Adrenal gland (tissue), 12 donors: ENCODE results near the gene KCNN3. TPM values are rescaled to one million over a fixed set of nuclear protein-coding genes. Genes with fewer than 3 reads are reported as not detected.
"Not testable (repeated sequence)": the region's sequence is repeated elsewhere in the genome, so short reads cannot be mapped to it uniquely, and the experiment has no call there.

Experiments
- DNase-seq, 7 donors: peaks; one replicate each; pipeline ENCODE4 v3.0.0-alpha.2; 2019 to 2020
- H3K27ac ChIP-seq, 5 donors: fragments of 200-600 bp; sonication (generic) in 4 of 5; 1 replicate in 3 of 5; 2 replicates in 2 of 5; pipeline versions ENCODE4 v1.5.1 to v1.8.0; 2016 to 2020; ENCODE audit warnings: mild to moderate bottlenecking in 1 of 5
- H3K27me3 ChIP-seq: fragments of 200-600 bp; 2 replicates; pipeline ENCODE4 v1.8.0; 2021
- H3K36me3 ChIP-seq, 2 donors: fragments of 200-600 bp; replicated peaks in 1 of 2; 1 replicate in 1 of 2; 2 replicates in 1 of 2; pipeline versions ENCODE4 v1.5.1 to v1.8.0; 2018 to 2022
- H3K4me1 ChIP-seq, 2 donors: fragments of 200-600 bp; replicated peaks in 1 of 2; 1 replicate in 1 of 2; 2 replicates in 1 of 2; pipeline versions ENCODE4 v1.5.1 to v1.8.0; 2018 to 2021
- H3K4me3 ChIP-seq, 4 donors: fragments of 200-600 bp; sonication (generic) in 3 of 4; one replicate each; pipeline ENCODE4 v1.5.1; 2016 to 2018
- H3K9me3 ChIP-seq, 3 donors: fragments of 200-600 bp; sonication (generic) in 1 of 3; replicated peaks in 1 of 3; 1 replicate in 2 of 3; 2 replicates in 1 of 3; pipeline versions ENCODE4 v1.5.1 to v1.8.0; 2016 to 2021
- POLR2A ChIP-seq, 2 donors: fragments of 450-650 bp; IDR thresholded peaks; one replicate each; pipeline ENCODE4 v1.6.1; 2017; ENCODE audit warnings: antibody characterized with exemption in 2 of 2, mild to moderate bottlenecking in 2 of 2, moderate library complexity in 1 of 2
- WGBS, 4 donors: extraction: QIAGEN DNeasy Blood & Tissue Kit in 2 of 4; methylation state at CpG; one replicate each; pipeline versions ENCODE4 v1.1.5 to v1.1.7; 2013 to 2017; 5-methylcytosine and 5-hydroxymethylcytosine counted together
- intact Hi-C, 2 donors: fragments of 100-400 bp; cut with DNase I; formaldehyde crosslinking; loops; one replicate each; pipeline versions ENCODE4 v1.14.1 to v1.15.0; 2022 to 2023
- polyA plus RNA-seq, 3 donors: library from polyadenylated mRNA; stranded (reverse); fragments of 200-250 nt in 2 of 3; fragments of 350-450 nt in 1 of 3; fragmentation: Illumina TruSeq in 1 of 3; extraction: RNeasy Lipid Tissue Mini Kit (QIAGEN cat#74804) in 1 of 3; gene quantifications; one replicate each; pipeline ENCODE4 v1.2.3, GENCODE V29; 2013 to 2014
- total RNA-seq, 9 donors: library from RNA; depleted of rRNA in 4 of 9; stranded (reverse); fragments of >200 nt in 4 of 9; fragments of 120-200 nt in 1 of 9; fragmentation: NEBNext Ultra II Directional in 1 of 9; extraction: Animal tissue kit (Norgen Biotek cat#: 25700) in 1 of 9; gene quantifications; one replicate each; pipeline versions ENCODE4 v1.1.0 to v1.2.4, GENCODE V29; 2013 to 2023
- TF ChIP-seq, protein P1 (sequence below), 6 experiments: fragments of 450-650 bp in 4 of 6; fragments of 200-600 bp in 2 of 6; sonication (generic) in 1 of 6; IDR thresholded peaks; 1 replicate in 5 of 6; 2 replicates in 1 of 6; pipeline versions ENCODE4 v1.5.1 to v1.8.0; 2016 to 2021; ENCODE audit warnings: antibody characterized with exemption in 6 of 6, mild to moderate bottlenecking in 2 of 6, moderate library complexity in 1 of 6
- donor health status: healthy with polysubstance abuse.
- donor health status: Bipolar disorder and iron deficiency.
- donor health status: DM: yes; HTN: yes; CAD: no.
- donor health status: DM: no; HTN: no; CAD: no.
- donor health status: DM: no; HTN: no; CAD: no.
- donor health status: DM: yes; HTN: yes; CAD: no.

KCNN3 gene
- total and polyA plus RNA-seq, 12 donors, result 0.17 to 2.3 (median 0.97) TPM

DNA sequence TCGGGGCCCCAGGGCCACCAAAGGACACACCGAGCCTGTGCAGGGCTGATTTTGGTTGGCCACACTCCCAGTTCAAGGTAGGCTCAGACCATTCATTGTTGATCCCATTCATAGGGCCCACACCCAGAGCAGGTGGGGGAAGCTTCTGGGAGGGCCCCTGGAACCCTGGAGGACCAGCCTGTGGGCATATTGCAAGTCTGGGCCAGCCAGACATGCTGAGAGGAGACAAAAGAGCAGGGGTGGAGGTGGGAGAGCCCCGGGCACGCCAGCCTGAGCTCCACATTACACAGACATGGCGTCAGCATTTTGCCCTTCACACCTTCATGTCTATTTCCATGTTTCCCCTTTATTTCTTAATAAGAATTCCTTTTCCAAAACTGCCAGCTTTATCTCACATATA, 40.8 kb upstream of the KCNN3 start:
- Histone ChIP-seq H3K36me3 (no peaks in the 10 kb centered on the region), H3K4me3 (no peak overlapping the region), H3K9me3 (no peaks in the 10 kb centered on the region), H3K27me3 (no peaks in the 10 kb centered on the region), H3K27ac (no peak overlapping the region), H3K4me1 (no peaks in the 10 kb centered on the region)
- 94 to 95% (median 94%) methylated on average over 5 of the region's 5 CpGs for WGBS, 4 donors
- DNase-seq, result peak in 1 of 7 donors; percentile 20
- intact Hi-C loops, result no loop called here
- TF ChIP-seq, protein P1, sequence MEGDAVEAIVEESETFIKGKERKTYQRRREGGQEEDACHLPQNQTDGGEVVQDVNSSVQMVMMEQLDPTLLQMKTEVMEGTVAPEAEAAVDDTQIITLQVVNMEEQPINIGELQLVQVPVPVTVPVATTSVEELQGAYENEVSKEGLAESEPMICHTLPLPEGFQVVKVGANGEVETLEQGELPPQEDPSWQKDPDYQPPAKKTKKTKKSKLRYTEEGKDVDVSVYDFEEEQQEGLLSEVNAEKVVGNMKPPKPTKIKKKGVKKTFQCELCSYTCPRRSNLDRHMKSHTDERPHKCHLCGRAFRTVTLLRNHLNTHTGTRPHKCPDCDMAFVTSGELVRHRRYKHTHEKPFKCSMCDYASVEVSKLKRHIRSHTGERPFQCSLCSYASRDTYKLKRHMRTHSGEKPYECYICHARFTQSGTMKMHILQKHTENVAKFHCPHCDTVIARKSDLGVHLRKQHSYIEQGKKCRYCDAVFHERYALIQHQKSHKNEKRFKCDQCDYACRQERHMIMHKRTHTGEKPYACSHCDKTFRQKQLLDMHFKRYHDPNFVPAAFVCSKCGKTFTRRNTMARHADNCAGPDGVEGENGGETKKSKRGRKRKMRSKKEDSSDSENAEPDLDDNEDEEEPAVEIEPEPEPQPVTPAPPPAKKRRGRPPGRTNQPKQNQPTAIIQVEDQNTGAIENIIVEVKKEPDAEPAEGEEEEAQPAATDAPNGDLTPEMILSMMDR (IDR thresholded peaks at IDR 0.05), result no peak
- no peak for TF ChIP-seq POLR2A (IDR thresholded peaks at IDR 0.05)

DNA sequence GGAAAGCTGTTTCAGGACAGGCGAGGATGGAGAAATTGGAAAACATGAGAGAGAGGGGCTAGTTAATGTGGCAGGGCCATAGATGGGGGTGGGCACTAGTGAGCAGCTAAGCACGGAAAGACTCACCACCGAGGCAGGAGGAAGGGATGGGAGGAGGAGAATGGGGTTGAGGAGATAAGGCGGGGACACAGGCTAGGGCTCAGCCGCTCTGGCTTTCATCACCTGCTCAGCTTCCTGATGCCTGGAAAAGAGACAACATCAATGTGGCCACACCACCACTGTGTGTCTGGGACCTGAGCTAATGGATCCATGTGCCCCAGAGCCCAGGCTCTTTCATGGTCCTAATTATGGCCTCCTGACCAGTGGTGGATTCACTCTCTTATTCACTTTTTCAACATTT, 38.9 kb upstream of the KCNN3 start:
- WGBS, 4 donors, result 90 to 94% (median 91%) methylated on average over 5 of the region's 5 CpGs
- Histone ChIP-seq H3K27ac (no peak overlapping the region), H3K4me3 (no peak overlapping the region), H3K36me3 (no peaks in the 10 kb centered on the region), H3K27me3 (no peaks in the 10 kb centered on the region), H3K4me1 (no peaks in the 10 kb centered on the region), H3K9me3 (no peaks in the 10 kb centered on the region)
- no peak for TF ChIP-seq POLR2A (IDR thresholded peaks at IDR 0.05)
- TF ChIP-seq, protein P1 (IDR thresholded peaks at IDR 0.05), result no peak
- intact Hi-C loops, result loop anchor here in 1 of 2 donors (5.0 kb wide), 1 partner anchor 153 kb away; the partner anchor contains the start of gene EFNA4
- DNase-seq, result no peak

DNA sequence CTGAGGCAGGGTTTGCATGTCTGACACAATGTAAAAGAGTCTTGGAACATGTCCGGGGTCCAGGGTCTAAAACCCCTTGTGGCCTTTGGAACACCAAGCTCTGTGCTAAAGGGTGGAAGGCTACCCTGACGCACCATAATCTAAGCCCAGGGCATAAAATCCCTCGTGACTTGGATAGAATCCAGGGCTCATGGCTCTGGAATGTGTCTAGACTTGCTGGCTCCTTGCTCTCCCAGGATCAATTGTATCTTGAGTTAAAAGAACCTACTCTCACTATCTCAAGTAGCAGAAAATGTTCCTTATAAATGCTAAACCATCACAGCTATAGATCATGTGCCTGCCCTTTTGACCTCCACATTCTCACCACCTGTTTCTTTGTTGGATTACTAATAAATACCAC, 38.0 kb upstream of the KCNN3 start:
- H3K27me3 ChIP-seq, H3K9me3 ChIP-seq, H3K4me3 ChIP-seq, H3K4me1 ChIP-seq, H3K27ac ChIP-seq, H3K36me3 ChIP-seq: not testable (repeated sequence)
- intact Hi-C loops, result loop anchor here in 1 of 2 donors (5.0 kb wide), 1 partner anchor 154 kb away; the partner anchor contains the start of gene EFNA4
- 63 to 73% (median 67%) methylated on average over 3 of the region's 3 CpGs for WGBS, 4 donors
- peak in 1 of 7 donors; percentile 21 for DNase-seq

DNA sequence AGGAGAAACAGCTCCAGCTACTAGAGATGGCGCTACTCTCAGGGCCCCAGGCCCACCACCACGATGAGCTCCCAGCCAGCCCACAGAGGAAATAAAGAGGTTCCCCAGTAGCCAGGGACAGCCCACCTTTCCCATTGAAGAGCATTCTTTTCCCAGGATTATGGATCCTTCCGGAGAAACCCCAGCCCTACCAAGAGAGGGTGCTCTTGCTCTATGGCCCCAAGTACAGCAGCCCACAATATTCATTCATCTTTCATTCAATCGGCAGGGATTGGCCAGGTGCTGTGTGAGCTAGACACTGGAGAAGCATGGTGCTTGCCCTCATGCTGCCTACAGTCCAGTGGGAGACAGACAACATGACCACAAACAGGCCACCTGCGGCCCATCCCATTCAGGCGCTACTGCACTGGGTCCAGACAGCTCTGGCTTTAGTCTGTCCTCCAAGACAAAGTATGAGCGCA, 36.6 kb upstream of the KCNN3 start:
- H3K4me3 ChIP-seq, result no peak overlapping the region
- WGBS, 4 donors, result 69 to 83% (median 79%) methylated on average over 7 of the region's 7 CpGs
- H3K27ac ChIP-seq, result no peak overlapping the region
- no peaks in the 10 kb centered on the region for H3K4me1 ChIP-seq
- intact Hi-C loops, result loop anchor here in 1 of 2 donors (5.0 kb wide), 1 partner anchor 156 kb away; the partner anchor contains the start of gene EFNA4
- DNase-seq, result peak in 6 of 7 donors; percentile 24 to 57 (median 30)
- no peaks in the 10 kb centered on the region for H3K9me3 ChIP-seq
- no peak for TF ChIP-seq POLR2A (IDR thresholded peaks at IDR 0.05)
- TF ChIP-seq, protein P1 (IDR thresholded peaks at IDR 0.05), result peak; percentile 31 to 71 (median 60)
- H3K27me3 ChIP-seq, result no peaks in the 10 kb centered on the region
- H3K36me3 ChIP-seq, result no peaks in the 10 kb centered on the region

DNA sequence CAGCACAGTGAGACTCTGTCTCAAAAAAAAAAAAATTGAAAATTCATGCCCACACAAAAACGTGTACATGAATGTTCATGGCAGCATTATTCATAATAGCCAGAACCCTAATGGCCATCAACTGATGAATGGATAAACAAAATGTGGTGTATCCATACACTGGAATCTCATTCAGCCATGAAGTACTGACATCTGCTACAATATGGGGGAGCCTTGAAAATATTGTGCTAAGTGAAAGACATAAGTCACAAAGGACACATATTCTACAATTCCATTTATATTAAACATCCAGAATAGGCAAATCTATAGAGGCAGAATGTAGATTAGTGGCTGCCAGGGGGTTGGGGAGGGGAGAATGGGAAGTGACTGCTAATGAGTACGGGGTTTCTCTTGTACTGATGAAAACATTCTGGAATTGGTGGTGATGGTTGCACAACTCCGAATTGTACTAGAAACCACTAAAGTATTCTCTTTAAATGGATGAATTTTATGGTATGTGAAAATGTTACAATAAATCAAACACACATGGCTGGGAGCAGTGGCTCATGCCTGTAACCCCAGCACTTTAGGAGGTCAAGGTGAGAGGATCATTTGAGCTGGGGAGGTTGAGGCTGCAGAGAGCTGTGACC, 33.0 kb upstream of the KCNN3 start:
- no peak for TF ChIP-seq POLR2A (IDR thresholded peaks at IDR 0.05)
- TF ChIP-seq, protein P1 (IDR thresholded peaks at IDR 0.05), result no peak
- Histone ChIP-seq H3K4me3 (no peak overlapping the region), H3K27me3 (no peaks in the 10 kb centered on the region), H3K36me3 (no peaks in the 10 kb centered on the region), H3K27ac (no peak overlapping the region), H3K9me3 (no peaks in the 10 kb centered on the region), H3K4me1 (no peaks in the 10 kb centered on the region)
- intact Hi-C loops, result no loop called here
- 40 to 68% (median 48%) methylated on average over 3 of the region's 3 CpGs for WGBS, 4 donors
- DNase-seq, result no peak
